Sigmoid colon (tissue), 7 donors: ENCODE measurements around the gene SH2D7. TPM values are rescaled to one million over a fixed set of nuclear protein-coding genes. Genes with fewer than 3 reads are reported as not detected.

ENCODE experiments used
- DNase-seq: peaks from one replicate; pipeline ENCODE4 v3.0.0-alpha.2; 2019
- H3K27ac ChIP-seq, 4 donors: fragments of 200-600 bp; sonication (generic); one replicate each; pipeline ENCODE4 v1.5.1; 2016 to 2019; ENCODE audit warnings: mild to moderate bottlenecking in 1 of 4
- H3K27me3 ChIP-seq, 3 donors: fragments of 200-600 bp; sonication (generic); one replicate each; pipeline ENCODE4 v1.5.1; 2019; ENCODE audit warnings: mild to moderate bottlenecking in 1 of 3
- H3K36me3 ChIP-seq, 4 donors: fragments of 200-600 bp; sonication (generic); one replicate each; pipeline ENCODE4 v1.5.1; 2016 to 2019
- H3K4me1 ChIP-seq, 4 donors: fragments of 200-600 bp; sonication (generic); one replicate each; pipeline ENCODE4 v1.5.1; 2017 to 2019
- H3K4me3 ChIP-seq, 4 donors: fragments of 200-600 bp; sonication (generic); one replicate each; pipeline ENCODE4 v1.5.1; 2017 to 2019; ENCODE audit warnings: mild to moderate bottlenecking in 2 of 4, moderate library complexity in 1 of 4
- H3K9me3 ChIP-seq, 4 donors: fragments of 200-600 bp in 3 of 4; sonication (generic) in 3 of 4; one replicate each; pipeline versions ENCODE4 v1.5.1 to v1.6.1; 2013 to 2019
- CTCF ChIP-seq, 4 experiments: fragments of 450-650 bp in 3 of 4; fragments of 200-600 bp in 1 of 4; IDR thresholded peaks; one replicate each; pipeline ENCODE4 v1.5.1; 2016 to 2019; ENCODE audit warnings: antibody characterized with exemption in 4 of 4, mild to moderate bottlenecking in 3 of 4, moderate library complexity in 2 of 4
- EP300 ChIP-seq, 4 donors: sonication (generic); formaldehyde crosslinking; IDR thresholded peaks; one replicate each; pipeline ENCODE4 v1.6.1; 2017; ENCODE audit warnings: antibody characterized with exemption in 4 of 4
- POLR2A ChIP-seq, 2 donors: fragments of 450-650 bp; IDR thresholded peaks; one replicate each; pipeline ENCODE4 v1.6.1; 2016; ENCODE audit warnings: antibody characterized with exemption in 2 of 2, mild to moderate bottlenecking in 2 of 2, moderate library complexity in 2 of 2
- POLR2AphosphoS5 ChIP-seq, 4 donors: sonication (generic); formaldehyde crosslinking; IDR thresholded peaks; one replicate each; pipeline ENCODE4 v1.6.1; 2017; ENCODE audit warnings: antibody characterized with exemption in 4 of 4
- WGBS, 2 donors: extraction: QIAGEN DNeasy Blood & Tissue Kit; methylation state at CpG; one replicate each; pipeline ENCODE4 v1.1.7; 2013; 5-methylcytosine and 5-hydroxymethylcytosine counted together
- intact Hi-C: fragments of 100-400 bp; cut with DNase I; formaldehyde crosslinking; loops from one replicate; pipeline ENCODE4 v1.15.1; 2023
- polyA plus RNA-seq, 3 donors: library from polyadenylated mRNA; stranded (reverse); fragments of 200-250 nt; gene quantifications; one replicate each; pipeline ENCODE4 v1.2.3, GENCODE V29; 2013
- total RNA-seq, 4 donors: library from RNA; depleted of rRNA; stranded (reverse); fragments of >200 nt; gene quantifications; one replicate each; pipeline ENCODE4 v1.1.0, GENCODE V29; 2016
- donor health status: healthy with polysubstance abuse.
- donor health status: Bipolar disorder and iron deficiency.
- donor health status: healthy.

Gene SH2D7
- total and polyA plus RNA-seq, 7 donors, result 0.69 to 3.0 (median 2.5) TPM; not detected in 4

GRCh38 chr15:78098131-78098755 lies 5.9 kb downstream of the SH2D7 start:
- intact Hi-C loops, result no loop called here
- Histone ChIP-seq H3K27ac (no peak overlapping the region), H3K36me3 (no peaks in the 10 kb centered on the region), H3K4me1 (peaks cover 0 to 14% (median 5%) of the 10 kb centered on the region in 4 donors), H3K4me3 (no peak overlapping the region), H3K27me3 (no peaks in the 10 kb centered on the region), H3K9me3 (no peaks in the 10 kb centered on the region)
- TF ChIP-seq POLR2AphosphoS5 (IDR thresholded peaks at IDR 0.05) (no peak), CTCF (IDR thresholded peaks at IDR 0.05) (no peak), POLR2A (IDR thresholded peaks at IDR 0.05) (no peak), EP300 (IDR thresholded peaks at IDR 0.05) (no peak)
- DNase-seq, result peak; percentile 55
- WGBS, 2 donors, result 91 to 97% methylated on average over 11 of the region's 11 CpGs

GRCh38 chr15:78100886-78101285 lies 8.5 kb downstream of the SH2D7 start:
- H3K36me3 ChIP-seq, result no peaks in the 10 kb centered on the region
- no peaks in the 10 kb centered on the region for H3K27me3 ChIP-seq
- WGBS, 2 donors, result 90 to 93% methylated on average over 2 of the region's 2 CpGs
- DNase-seq, result peak; percentile 56
- no peak for TF ChIP-seq EP300 (IDR thresholded peaks at IDR 0.05)
- no peak for TF ChIP-seq CTCF (IDR thresholded peaks at IDR 0.05)
- TF ChIP-seq POLR2AphosphoS5 (IDR thresholded peaks at IDR 0.05), result no peak
- no peak for TF ChIP-seq POLR2A (IDR thresholded peaks at IDR 0.05)
- no peaks in the 10 kb centered on the region for H3K9me3 ChIP-seq
- H3K27ac ChIP-seq, result no peak overlapping the region
- intact Hi-C loops, result no loop called here
- H3K4me3 ChIP-seq, result no peak overlapping the region
- no peaks in the 10 kb centered on the region for H3K4me1 ChIP-seq

- Histone ChIP-seq H3K4me1 (no peaks in the 10 kb centered on the region), H3K27me3 (no peaks in the 10 kb centered on the region), H3K4me3 (no peak overlapping the region), H3K36me3 (no peaks in the 10 kb centered on the region), H3K27ac (no peak overlapping the region), H3K9me3 (no peaks in the 10 kb centered on the region)
- WGBS, 2 donors, result 97% methylated on average over 5 of the region's 5 CpGs
- DNase-seq, result peak; percentile 36
- TF ChIP-seq CTCF (IDR thresholded peaks at IDR 0.05) (no peak), EP300 (IDR thresholded peaks at IDR 0.05) (no peak), POLR2A (IDR thresholded peaks at IDR 0.05) (no peak), POLR2AphosphoS5 (IDR thresholded peaks at IDR 0.05) (no peak)
- intact Hi-C loops, result no loop called here
Observed at GRCh38 chr15:78101423-78102105, 9.2 kb downstream of the SH2D7 start.

GRCh38 chr15:78102211-78102610 lies 9.8 kb downstream of the SH2D7 start:
- no peaks in the 10 kb centered on the region for H3K4me1 ChIP-seq
- TF ChIP-seq POLR2AphosphoS5 (IDR thresholded peaks at IDR 0.05) (no peak), CTCF (IDR thresholded peaks at IDR 0.05) (no peak), POLR2A (IDR thresholded peaks at IDR 0.05) (no peak), EP300 (IDR thresholded peaks at IDR 0.05) (no peak)
- H3K27ac ChIP-seq, result no peak overlapping the region
- 82 to 93% methylated on average over 1 of the region's 1 CpG for WGBS, 2 donors
- no peaks in the 10 kb centered on the region for H3K36me3 ChIP-seq
- no peaks in the 10 kb centered on the region for H3K27me3 ChIP-seq
- DNase-seq, result no peak
- intact Hi-C loops, result no loop called here
- no peak overlapping the region for H3K4me3 ChIP-seq
- H3K9me3 ChIP-seq, result no peaks in the 10 kb centered on the region
